ENCODE measurements around the gene EFHD2.

The EFHD2 gene

DNA sequence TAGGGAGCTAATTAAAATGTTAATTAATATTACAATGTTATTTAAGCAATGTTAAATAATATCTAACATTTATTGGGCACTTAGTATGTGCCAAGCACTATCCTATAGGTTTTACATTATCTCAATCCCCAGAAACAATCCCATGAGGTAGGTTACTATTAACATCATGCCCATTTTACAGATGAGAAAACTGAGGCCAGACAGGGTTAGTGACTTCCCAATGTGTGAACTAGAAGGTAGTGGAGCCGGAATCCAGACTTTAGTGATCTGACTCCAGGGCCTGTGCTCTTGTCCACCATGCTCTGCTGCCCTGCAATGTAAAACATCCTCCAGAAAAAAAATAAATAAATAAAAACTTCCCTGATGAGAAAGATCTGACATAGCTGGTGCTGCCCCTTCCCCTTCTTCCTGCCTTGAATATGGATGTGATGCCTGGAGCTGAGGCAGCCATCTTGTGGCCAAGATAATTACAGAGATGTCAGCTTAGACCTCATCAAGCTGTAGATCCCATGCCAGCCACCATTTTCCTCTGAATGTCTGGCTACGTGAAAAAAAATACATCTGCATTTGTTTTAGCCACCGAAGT is 39.3 kb downstream of the EFHD2 start (continued):
- TF ChIP-seq CREB5 (CRISPR knock-in tag; IDR thresholded peaks at IDR 0.05; ENCODE audit: low read depth) (no peak), ZNF8 (CRISPR knock-in tag; IDR thresholded peaks at IDR 0.05) (no peak), ZNF565 (CRISPR knock-in tag; conservative IDR thresholded peaks at IDR 0.05; ENCODE audit: low read depth) (no peak)

- ATAC-seq = no peak
- TF ChIP-seq GLIS3 (CRISPR knock-in tag; IDR thresholded peaks at IDR 0.05) (no peak), ZNF565 (CRISPR knock-in tag; conservative IDR thresholded peaks at IDR 0.05; ENCODE audit: low read depth) (no peak), ISL1 (CRISPR knock-in tag; IDR thresholded peaks at IDR 0.05) (no peak), CSDC2 (CRISPR knock-in tag; IDR thresholded peaks at IDR 0.05) (no peak), TOX (CRISPR knock-in tag; IDR thresholded peaks at IDR 0.05; ENCODE audit: borderline replicate concordance) (no peak), RARB (CRISPR knock-in tag; IDR thresholded peaks at IDR 0.05) (no peak), PPARA (CRISPR knock-in tag; IDR thresholded peaks at IDR 0.05; ENCODE audit: borderline replicate concordance) (no peak), ZNF70 (CRISPR knock-in tag; IDR thresholded peaks at IDR 0.05) (no peak), CREB5 (CRISPR knock-in tag; IDR thresholded peaks at IDR 0.05; ENCODE audit: low read depth) (no peak), OSR1 (CRISPR knock-in tag; IDR thresholded peaks at IDR 0.05) (no peak), BACH2 (CRISPR knock-in tag; IDR thresholded peaks at IDR 0.05; ENCODE audit: borderline replicate concordance) (no peak), ZFP3 (CRISPR knock-in tag; IDR thresholded peaks at IDR 0.05) (no peak), ZNF8 (CRISPR knock-in tag; IDR thresholded peaks at IDR 0.05) (no peak), PATZ1 (CRISPR knock-in tag; IDR thresholded peaks at IDR 0.05; ENCODE audit: borderline replicate concordance) (no peak), TSHZ2 (CRISPR knock-in tag; IDR thresholded peaks at IDR 0.05) (no peak), ZC3H10 (CRISPR knock-in tag; IDR thresholded peaks at IDR 0.05) (no peak), ESRRG (CRISPR knock-in tag; IDR thresholded peaks at IDR 0.05) (no peak)
- TF ChIP-seq, protein P1, sequence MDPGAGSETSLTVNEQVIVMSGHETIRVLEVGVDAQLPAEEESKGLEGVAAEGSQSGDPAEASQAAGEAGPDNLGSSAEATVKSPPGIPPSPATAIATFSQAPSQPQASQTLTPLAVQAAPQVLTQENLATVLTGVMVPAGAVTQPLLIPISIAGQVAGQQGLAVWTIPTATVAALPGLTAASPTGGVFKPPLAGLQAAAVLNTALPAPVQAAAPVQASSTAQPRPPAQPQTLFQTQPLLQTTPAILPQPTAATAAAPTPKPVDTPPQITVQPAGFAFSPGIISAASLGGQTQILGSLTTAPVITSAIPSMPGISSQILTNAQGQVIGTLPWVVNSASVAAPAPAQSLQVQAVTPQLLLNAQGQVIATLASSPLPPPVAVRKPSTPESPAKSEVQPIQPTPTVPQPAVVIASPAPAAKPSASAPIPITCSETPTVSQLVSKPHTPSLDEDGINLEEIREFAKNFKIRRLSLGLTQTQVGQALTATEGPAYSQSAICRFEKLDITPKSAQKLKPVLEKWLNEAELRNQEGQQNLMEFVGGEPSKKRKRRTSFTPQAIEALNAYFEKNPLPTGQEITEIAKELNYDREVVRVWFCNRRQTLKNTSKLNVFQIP (CRISPR knock-in tag; IDR thresholded peaks at IDR 0.05; ENCODE audit: borderline replicate concordance, low read depth) = no peak
- TF ChIP-seq, protein P2, sequence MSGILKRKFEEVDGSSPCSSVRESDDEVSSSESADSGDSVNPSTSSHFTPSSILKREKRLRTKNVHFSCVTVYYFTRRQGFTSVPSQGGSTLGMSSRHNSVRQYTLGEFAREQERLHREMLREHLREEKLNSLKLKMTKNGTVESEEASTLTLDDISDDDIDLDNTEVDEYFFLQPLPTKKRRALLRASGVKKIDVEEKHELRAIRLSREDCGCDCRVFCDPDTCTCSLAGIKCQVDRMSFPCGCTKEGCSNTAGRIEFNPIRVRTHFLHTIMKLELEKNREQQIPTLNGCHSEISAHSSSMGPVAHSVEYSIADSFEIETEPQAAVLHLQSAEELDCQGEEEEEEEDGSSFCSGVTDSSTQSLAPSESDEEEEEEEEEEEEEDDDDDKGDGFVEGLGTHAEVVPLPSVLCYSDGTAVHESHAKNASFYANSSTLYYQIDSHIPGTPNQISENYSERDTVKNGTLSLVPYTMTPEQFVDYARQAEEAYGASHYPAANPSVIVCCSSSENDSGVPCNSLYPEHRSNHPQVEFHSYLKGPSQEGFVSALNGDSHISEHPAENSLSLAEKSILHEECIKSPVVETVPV (CRISPR knock-in tag; IDR thresholded peaks at IDR 0.05) = no peak
Observed at GRCh38 chr1:15449567-15449966, 39.9 kb downstream of the EFHD2 start.

Data from SK-N-SH treated with all-trans-retinoic acid at 6 μM for 48 hours (cell line).